ENCODE data around the gene SLC35B4.

SLC35B4 gene

DNA sequence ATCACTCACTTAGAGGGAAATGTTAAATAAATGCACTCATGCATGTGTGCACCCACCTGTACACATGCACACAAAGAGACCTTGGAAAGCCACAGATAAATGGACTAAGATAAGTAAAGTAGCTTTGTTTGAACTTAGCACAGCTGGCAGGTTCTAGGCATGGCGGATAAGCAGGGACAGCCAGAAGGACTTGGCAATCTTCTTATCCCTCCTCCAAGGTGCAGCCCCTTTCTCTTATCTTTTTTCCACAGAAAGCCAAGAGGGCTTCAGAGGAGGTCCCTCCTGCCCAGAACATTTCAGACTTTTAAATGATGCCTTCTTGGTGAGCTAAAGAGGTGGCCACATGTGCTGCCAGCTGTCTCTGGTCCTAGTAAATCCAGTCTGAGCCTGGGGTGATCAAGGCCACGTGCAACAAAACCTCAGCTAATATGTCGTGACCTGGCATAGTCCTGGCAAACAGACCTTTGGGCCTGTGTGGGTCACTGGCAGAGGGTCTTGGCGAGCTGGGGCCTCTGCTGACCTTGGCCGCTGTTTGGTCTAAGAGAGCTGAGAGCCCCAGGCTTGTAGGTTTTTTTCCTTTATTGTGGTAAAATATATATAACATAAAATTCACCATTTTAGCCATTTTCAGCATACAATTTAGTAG, 43.2 kb upstream of the SLC35B4 start:
- TF ChIP-seq ZNF565 (CRISPR knock-in tag; conservative IDR thresholded peaks at IDR 0.05; ENCODE audit: low read depth) (no peak), GLIS3 (CRISPR knock-in tag; IDR thresholded peaks at IDR 0.05) (no peak), ESRRG (CRISPR knock-in tag; IDR thresholded peaks at IDR 0.05) (no peak), ISL1 (CRISPR knock-in tag; IDR thresholded peaks at IDR 0.05) (no peak)
- TF ChIP-seq, protein P1, sequence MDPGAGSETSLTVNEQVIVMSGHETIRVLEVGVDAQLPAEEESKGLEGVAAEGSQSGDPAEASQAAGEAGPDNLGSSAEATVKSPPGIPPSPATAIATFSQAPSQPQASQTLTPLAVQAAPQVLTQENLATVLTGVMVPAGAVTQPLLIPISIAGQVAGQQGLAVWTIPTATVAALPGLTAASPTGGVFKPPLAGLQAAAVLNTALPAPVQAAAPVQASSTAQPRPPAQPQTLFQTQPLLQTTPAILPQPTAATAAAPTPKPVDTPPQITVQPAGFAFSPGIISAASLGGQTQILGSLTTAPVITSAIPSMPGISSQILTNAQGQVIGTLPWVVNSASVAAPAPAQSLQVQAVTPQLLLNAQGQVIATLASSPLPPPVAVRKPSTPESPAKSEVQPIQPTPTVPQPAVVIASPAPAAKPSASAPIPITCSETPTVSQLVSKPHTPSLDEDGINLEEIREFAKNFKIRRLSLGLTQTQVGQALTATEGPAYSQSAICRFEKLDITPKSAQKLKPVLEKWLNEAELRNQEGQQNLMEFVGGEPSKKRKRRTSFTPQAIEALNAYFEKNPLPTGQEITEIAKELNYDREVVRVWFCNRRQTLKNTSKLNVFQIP (CRISPR knock-in tag; IDR thresholded peaks at IDR 0.05; ENCODE audit: borderline replicate concordance, low read depth), result no peak
- ATAC-seq, result no peak

DNA sequence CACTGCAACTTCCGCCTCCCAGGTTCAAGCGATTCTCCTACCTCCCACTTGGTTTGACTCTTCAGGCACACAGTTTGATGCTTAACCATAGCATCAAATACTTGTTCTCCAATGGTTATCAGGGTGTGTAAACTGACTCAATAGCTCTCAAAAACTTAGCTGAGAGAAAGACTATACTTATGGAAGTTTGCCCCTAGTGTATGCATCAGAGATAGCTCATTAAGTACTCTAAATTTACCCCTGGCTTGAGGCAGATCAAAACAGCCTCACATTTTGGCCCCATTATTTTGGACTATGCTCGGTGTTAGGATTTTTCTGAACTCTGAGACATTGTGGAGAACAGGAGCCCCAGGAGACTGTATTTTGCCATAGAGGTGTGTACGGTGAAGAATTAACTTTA, 40.8 kb upstream of the SLC35B4 start:
- peak; percentile 61 for ATAC-seq
- TF ChIP-seq TOX (CRISPR knock-in tag; IDR thresholded peaks at IDR 0.05; ENCODE audit: borderline replicate concordance) (no peak), ZFP3 (CRISPR knock-in tag; IDR thresholded peaks at IDR 0.05) (no peak), ARNTL (CRISPR knock-in tag; IDR thresholded peaks at IDR 0.05; ENCODE audit: borderline replicate concordance, low read depth) (no peak), OSR1 (CRISPR knock-in tag; IDR thresholded peaks at IDR 0.05) (no peak), ZFP30 (CRISPR knock-in tag; IDR thresholded peaks at IDR 0.05) (no peak), ZNF70 (CRISPR knock-in tag; IDR thresholded peaks at IDR 0.05) (no peak), ESRRG (CRISPR knock-in tag; IDR thresholded peaks at IDR 0.05) (no peak), ZNF565 (CRISPR knock-in tag; conservative IDR thresholded peaks at IDR 0.05; ENCODE audit: low read depth) (no peak), RARB (CRISPR knock-in tag; IDR thresholded peaks at IDR 0.05) (no peak), TCF4 (CRISPR knock-in tag; IDR thresholded peaks at IDR 0.05; ENCODE audit: borderline replicate concordance) (no peak)
- TF ChIP-seq, protein P2, sequence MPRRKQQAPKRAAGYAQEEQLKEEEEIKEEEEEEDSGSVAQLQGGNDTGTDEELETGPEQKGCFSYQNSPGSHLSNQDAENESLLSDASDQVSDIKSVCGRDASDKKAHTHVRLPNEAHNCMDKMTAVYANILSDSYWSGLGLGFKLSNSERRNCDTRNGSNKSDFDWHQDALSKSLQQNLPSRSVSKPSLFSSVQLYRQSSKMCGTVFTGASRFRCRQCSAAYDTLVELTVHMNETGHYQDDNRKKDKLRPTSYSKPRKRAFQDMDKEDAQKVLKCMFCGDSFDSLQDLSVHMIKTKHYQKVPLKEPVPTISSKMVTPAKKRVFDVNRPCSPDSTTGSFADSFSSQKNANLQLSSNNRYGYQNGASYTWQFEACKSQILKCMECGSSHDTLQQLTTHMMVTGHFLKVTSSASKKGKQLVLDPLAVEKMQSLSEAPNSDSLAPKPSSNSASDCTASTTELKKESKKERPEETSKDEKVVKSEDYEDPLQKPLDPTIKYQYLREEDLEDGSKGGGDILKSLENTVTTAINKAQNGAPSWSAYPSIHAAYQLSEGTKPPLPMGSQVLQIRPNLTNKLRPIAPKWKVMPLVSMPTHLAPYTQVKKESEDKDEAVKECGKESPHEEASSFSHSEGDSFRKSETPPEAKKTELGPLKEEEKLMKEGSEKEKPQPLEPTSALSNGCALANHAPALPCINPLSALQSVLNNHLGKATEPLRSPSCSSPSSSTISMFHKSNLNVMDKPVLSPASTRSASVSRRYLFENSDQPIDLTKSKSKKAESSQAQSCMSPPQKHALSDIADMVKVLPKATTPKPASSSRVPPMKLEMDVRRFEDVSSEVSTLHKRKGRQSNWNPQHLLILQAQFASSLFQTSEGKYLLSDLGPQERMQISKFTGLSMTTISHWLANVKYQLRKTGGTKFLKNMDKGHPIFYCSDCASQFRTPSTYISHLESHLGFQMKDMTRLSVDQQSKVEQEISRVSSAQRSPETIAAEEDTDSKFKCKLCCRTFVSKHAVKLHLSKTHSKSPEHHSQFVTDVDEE (CRISPR knock-in tag; IDR thresholded peaks at IDR 0.05), result no peak
- TF ChIP-seq, protein P3, sequence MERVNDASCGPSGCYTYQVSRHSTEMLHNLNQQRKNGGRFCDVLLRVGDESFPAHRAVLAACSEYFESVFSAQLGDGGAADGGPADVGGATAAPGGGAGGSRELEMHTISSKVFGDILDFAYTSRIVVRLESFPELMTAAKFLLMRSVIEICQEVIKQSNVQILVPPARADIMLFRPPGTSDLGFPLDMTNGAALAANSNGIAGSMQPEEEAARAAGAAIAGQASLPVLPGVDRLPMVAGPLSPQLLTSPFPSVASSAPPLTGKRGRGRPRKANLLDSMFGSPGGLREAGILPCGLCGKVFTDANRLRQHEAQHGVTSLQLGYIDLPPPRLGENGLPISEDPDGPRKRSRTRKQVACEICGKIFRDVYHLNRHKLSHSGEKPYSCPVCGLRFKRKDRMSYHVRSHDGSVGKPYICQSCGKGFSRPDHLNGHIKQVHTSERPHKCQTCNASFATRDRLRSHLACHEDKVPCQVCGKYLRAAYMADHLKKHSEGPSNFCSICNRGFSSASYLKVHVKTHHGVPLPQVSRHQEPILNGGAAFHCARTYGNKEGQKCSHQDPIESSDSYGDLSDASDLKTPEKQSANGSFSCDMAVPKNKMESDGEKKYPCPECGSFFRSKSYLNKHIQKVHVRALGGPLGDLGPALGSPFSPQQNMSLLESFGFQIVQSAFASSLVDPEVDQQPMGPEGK (CRISPR knock-in tag; IDR thresholded peaks at IDR 0.05; ENCODE audit: borderline replicate concordance), result no peak
- TF ChIP-seq, protein P1 (CRISPR knock-in tag; IDR thresholded peaks at IDR 0.05; ENCODE audit: borderline replicate concordance, low read depth), result no peak

DNA sequence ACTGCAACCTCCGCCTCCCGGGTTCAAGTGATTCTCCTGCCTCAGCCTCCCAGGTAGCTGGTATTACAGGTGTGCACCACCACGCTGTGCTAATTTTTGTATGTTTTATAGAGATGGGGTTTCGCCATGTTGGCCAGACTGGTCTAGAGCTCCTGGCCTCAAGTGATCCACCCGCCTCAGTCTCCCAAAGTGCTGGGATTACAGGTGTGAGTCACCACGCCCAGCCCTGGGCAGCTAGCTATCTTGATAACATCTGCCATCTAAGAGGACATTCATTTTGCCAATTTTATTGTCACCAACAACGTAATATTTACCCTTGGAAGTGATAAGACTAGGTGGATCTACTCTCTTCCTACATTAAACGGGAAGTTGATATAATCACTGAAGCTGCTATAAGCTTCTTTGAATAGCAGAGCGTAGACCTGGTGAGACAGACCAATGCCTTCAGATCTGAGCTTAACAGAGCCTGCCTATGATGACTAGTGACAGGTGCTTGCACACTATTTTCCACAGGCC, 39.7 kb upstream of the SLC35B4 start:
- TF ChIP-seq, protein P1 (CRISPR knock-in tag; IDR thresholded peaks at IDR 0.05; ENCODE audit: borderline replicate concordance, low read depth), result no peak
- TF ChIP-seq ESRRG (CRISPR knock-in tag; IDR thresholded peaks at IDR 0.05) (no peak), RARB (CRISPR knock-in tag; IDR thresholded peaks at IDR 0.05) (no peak), ZNF8 (CRISPR knock-in tag; IDR thresholded peaks at IDR 0.05) (no peak), SNAI2 (CRISPR knock-in tag; IDR thresholded peaks at IDR 0.05) (no peak), TCF4 (CRISPR knock-in tag; IDR thresholded peaks at IDR 0.05; ENCODE audit: borderline replicate concordance) (no peak), ZNF565 (CRISPR knock-in tag; conservative IDR thresholded peaks at IDR 0.05; ENCODE audit: low read depth) (no peak)
- TF ChIP-seq, protein P4, sequence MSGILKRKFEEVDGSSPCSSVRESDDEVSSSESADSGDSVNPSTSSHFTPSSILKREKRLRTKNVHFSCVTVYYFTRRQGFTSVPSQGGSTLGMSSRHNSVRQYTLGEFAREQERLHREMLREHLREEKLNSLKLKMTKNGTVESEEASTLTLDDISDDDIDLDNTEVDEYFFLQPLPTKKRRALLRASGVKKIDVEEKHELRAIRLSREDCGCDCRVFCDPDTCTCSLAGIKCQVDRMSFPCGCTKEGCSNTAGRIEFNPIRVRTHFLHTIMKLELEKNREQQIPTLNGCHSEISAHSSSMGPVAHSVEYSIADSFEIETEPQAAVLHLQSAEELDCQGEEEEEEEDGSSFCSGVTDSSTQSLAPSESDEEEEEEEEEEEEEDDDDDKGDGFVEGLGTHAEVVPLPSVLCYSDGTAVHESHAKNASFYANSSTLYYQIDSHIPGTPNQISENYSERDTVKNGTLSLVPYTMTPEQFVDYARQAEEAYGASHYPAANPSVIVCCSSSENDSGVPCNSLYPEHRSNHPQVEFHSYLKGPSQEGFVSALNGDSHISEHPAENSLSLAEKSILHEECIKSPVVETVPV (CRISPR knock-in tag; IDR thresholded peaks at IDR 0.05), result no peak
- TF ChIP-seq, protein P2 (CRISPR knock-in tag; IDR thresholded peaks at IDR 0.05), result no peak
- ATAC-seq, result no peak

All from SK-N-SH treated with all-trans-retinoic acid at 6 μM for 48 hours (cell line).